GM12872 (cell line): ENCODE results near the gene COA8.

Source experiments
- TF ChIP-seq, protein P1 (sequence below): IDR thresholded peaks from 3 replicates; pipeline ENCODE4 v1.5.1; 2011; ENCODE audit warnings: low read depth, mild to moderate bottlenecking, low read length, moderate library complexity; ENCODE audit not compliant: insufficient read depth

Gene COA8

DNA sequence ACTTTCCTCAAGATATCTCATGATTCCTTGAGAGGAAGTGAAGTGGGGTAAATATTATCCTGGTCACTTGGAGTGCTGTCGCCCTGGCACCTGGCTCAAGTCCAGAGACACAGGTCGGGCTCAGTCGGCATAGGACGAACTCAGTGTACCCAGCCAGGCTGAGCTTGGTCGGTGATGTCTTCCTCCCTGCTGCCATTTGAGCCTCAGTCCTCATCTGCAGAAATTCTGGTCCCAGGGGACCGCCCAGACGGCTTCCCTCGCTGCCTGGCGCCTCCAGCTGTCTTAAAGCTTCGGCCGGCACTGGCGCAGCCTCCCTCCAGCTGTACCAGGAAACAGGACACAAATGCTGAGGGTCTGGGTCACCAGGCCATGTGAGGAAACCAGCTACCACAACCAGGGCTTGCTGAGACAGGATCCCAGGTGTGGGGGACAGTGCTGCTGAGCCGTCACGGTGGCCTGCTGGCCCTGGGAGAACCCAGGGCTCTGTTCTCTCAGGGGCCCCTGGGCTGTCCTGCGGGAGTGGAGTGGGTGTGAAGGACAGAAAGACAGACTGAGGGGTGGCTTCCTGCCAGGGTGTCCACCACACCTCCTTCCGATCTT is 61.2 kb downstream of the COA8 start:
- TF ChIP-seq, protein P1, sequence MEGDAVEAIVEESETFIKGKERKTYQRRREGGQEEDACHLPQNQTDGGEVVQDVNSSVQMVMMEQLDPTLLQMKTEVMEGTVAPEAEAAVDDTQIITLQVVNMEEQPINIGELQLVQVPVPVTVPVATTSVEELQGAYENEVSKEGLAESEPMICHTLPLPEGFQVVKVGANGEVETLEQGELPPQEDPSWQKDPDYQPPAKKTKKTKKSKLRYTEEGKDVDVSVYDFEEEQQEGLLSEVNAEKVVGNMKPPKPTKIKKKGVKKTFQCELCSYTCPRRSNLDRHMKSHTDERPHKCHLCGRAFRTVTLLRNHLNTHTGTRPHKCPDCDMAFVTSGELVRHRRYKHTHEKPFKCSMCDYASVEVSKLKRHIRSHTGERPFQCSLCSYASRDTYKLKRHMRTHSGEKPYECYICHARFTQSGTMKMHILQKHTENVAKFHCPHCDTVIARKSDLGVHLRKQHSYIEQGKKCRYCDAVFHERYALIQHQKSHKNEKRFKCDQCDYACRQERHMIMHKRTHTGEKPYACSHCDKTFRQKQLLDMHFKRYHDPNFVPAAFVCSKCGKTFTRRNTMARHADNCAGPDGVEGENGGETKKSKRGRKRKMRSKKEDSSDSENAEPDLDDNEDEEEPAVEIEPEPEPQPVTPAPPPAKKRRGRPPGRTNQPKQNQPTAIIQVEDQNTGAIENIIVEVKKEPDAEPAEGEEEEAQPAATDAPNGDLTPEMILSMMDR = no peak

DNA sequence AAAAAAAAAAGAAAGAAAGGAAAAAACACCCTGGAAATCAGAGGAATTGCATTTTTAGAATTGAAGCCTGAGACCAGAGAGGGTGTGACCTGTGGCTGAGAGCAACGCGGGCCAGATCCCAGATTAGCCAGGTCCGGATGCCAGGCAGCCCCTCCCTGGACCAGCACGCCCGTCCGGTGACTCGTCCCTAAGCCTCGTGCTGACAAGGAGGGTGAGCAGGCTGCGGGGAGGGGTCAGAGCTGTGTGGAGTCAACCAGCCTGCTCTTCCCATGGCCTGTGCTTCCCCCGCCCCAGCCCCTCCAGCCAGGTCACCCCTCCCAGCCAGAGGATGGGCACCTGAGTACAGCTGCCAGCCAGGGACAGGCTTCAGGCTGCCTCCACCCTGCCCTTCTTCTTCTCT is 62.1 kb downstream of the COA8 start:
- TF ChIP-seq, protein P1 = no peak

DNA sequence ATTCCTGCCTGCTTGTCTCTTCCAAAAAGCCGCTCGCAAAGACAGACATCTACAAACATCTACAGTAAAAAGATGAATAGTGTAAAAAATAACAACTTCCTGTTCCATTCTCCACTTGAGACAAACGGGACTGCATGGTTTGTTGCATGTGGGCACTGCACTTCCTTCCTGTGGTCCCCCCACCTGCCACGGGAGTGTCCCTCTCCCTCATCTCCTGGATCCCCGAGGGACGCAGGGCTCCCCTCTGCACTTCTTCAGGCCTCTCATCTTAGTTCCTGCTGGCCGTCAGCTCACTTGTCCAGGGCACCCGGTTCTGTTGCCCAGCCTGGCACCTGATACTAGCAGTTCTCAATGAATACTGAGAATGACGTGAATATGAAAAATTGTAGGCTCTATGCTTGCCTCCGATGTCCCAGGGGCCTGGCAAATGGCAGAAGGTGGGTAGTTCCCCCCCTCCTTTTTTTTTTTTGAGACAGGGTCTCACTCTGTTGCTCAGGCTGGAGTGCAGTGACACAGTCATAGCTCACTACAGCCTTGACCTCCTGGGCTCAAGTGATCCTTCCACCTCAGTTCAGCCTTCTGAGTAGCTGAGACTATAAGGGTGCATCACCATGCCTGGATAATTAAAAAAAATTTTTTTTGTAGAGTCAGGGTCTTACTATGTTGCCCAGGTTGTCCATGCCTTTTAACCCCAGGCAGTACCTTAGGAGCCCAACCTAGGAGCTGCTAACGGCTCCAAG is 62.8 kb downstream of the COA8 start:
- TF ChIP-seq, protein P1 = no peak

DNA sequence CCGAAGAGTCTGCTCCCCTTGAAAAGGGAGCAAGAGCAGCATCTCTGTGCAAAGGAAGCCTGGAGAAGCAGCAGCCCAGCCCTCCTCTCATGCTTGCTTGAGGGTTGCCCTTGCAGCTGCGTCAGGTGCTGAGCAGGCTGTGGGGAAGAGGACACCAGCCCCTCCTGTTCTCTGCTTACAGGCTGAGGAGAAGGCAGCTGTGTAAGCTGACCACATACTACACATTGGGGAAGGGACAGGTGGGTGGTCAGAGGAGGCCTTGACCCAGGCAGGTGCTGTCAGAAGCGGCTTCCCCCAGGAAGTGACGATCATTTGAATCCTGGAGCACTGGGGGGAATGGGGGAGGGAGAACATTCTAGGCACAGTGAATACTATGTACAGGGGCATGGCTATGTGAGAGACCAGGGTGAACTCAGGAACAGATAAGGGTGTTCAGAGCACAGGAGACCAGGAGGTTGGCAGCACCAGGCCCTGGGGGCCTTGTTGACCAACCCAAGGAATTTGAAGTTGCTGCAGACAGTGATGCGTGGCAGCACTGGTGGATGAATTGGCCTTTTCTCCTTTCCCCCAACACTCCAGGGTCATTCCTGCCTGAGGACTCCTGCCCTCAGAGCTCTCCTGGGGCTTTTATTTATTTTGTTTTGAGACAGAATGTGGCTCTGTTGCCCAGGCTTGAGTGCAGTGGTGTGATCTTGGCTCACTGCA is 63.5 kb downstream of the COA8 start:
- TF ChIP-seq, protein P1 = no peak

DNA sequence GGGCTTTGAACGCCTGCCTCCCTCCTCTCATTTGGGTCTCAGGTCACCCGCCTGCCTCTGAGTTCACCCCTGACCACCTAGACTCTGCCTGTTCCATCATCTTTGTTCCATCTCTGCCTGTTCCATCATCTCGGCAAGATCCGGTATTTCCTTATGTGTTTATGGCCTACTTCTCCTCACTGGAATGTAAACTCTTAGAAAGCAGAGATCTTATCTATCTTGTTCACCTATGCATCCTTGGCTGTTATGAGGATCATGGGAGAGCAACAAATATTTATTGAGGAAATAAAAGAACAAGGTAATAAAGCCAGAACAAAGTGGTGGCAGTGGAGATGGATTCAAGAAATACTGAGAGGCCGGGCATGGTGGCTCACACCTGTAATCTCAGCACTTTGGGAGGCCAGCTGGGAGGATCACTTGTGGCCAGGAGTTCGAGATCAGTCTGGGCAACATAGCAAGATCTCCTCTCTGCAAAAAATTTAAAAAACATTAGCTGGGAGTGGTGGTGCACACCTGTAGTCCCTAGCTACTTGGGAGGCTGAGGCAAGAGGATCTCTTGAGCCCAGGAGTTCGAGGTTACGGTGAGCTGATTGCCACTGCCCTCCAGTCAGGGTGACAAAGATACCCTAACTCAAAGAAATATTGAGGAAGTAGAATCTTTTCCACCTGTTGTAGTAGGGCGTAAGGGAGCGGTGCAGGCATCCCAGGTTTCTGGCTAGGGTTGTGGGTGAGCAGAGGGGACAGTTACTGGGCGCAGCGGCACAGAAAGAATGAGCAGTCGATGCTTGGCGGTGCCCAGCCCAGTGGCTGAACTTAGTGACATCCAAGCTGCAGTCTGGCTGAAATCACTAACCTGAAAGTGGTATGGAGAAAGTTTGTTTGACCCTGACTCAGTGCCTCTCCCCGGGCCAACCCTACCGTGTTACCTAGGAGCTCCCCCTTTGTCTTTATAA is 64.6 kb downstream of the COA8 start:
- TF ChIP-seq, protein P1 = no peak

DNA sequence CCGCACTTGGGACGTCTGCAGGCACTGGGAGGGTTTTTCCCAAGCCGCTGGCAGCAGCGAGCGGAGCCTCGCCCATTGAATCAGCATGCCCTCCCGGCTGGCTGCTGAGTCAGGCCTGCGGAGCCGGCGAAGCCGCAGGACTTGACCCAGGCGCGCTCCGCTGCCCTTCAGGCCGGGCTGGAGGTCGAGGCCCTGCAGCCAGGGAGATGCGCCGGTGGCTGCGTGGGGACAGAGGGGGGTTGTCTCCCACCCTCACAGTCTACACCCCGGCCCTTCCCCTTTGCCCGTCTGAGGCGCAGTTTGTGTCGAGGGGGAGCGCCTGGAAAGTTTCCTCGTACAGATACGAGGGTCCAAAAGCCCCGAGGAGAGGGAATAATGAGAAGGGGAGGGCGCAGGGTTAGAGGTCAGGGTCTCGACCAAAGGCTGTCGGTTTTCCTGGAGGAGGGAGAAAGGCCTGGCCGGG is 65.5 kb downstream of the COA8 start:
- TF ChIP-seq, protein P1 = no peak
